Osteoblast (primary cell): ENCODE measurements around the gene C6orf47. TPM values are rescaled to one million over a fixed set of nuclear protein-coding genes. Genes with fewer than 3 reads are reported as not detected.

Experiments
- DNase-seq: peaks from one replicate; pipeline ENCODE4 v3.0.0; 2011; ENCODE audit warnings: low spot score, mixed read lengths; ENCODE audit not compliant: insufficient read length; ENCODE audit errors: missing footprints
- H2AFZ ChIP-seq: 2 replicates; pipeline ENCODE4 v1.6.0; 2011; ENCODE audit warnings: mild to moderate bottlenecking, low read length
- H3K27ac ChIP-seq: 2 replicates; pipeline ENCODE4 v1.5.1; 2011; ENCODE audit warnings: mild to moderate bottlenecking, low read depth, low read length, moderate library complexity
- H3K27me3 ChIP-seq: 2 replicates; pipeline ENCODE4 v1.6.0; 2012; ENCODE audit warnings: mild to moderate bottlenecking, control low read depth, inconsistent platforms, low read length, moderate library complexity; ENCODE audit not compliant: insufficient read depth
- H3K36me3 ChIP-seq: 2 replicates; pipeline ENCODE4 v1.5.1; 2011; ENCODE audit warnings: mild to moderate bottlenecking, low read length, control low read depth, moderate library complexity; ENCODE audit not compliant: insufficient read depth
- H3K4me1 ChIP-seq: 2 replicates; pipeline ENCODE4 v1.5.1; 2011; ENCODE audit warnings: mild to moderate bottlenecking, low read length, control low read depth, moderate library complexity; ENCODE audit not compliant: insufficient read depth
- H3K4me2 ChIP-seq: 2 replicates; pipeline ENCODE4 v1.6.0; 2011; ENCODE audit warnings: mild to moderate bottlenecking, low read length; ENCODE audit not compliant: insufficient read depth
- H3K4me3 ChIP-seq: fragments of 200-600 bp; sonication (generic); 3 replicates; pipeline ENCODE4 v1.5.1; 2012; ENCODE audit warnings: mild to moderate bottlenecking, low read length, inconsistent platforms; ENCODE audit not compliant: insufficient read depth
- H3K79me2 ChIP-seq: 2 replicates; pipeline ENCODE4 v1.6.0; 2012; ENCODE audit warnings: mild to moderate bottlenecking, low read length, control low read depth, inconsistent platforms; ENCODE audit not compliant: insufficient read depth
- H3K9me3 ChIP-seq: 2 replicates; pipeline ENCODE4 v1.5.1; 2011; ENCODE audit warnings: low read depth, low read length, control low read depth
- H4K20me1 ChIP-seq: 2 replicates; pipeline ENCODE4 v1.6.0; 2012; ENCODE audit warnings: mild to moderate bottlenecking, low read length, control low read depth; ENCODE audit not compliant: insufficient read depth
- CTCF ChIP-seq: IDR thresholded peaks from 2 replicates; pipeline ENCODE4 v1.5.1; 2011; ENCODE audit warnings: mild to moderate bottlenecking, low read depth, low read length, moderate library complexity; ENCODE audit errors: extremely low read depth
- total RNA-seq: library from RNA; depleted of rRNA; stranded (reverse); fragments of >200 nt; gene quantifications from 2 replicates; pipeline ENCODE4 v1.2.3, GENCODE V29; 2012

The C6orf47 gene
- total RNA-seq, 1 donor = 21.7 TPM

- Histone ChIP-seq H3K4me3 (no peak overlapping the region), H3K27me3 (no peaks in the 10 kb centered on the region), H3K4me1 (peaks cover 50% of the 10 kb centered on the region), H3K9me3 (no peaks in the 10 kb centered on the region), H3K27ac (no peak overlapping the region), H2AFZ (no peak overlapping the region), H4K20me1 (peaks cover 29% of the 10 kb centered on the region), H3K36me3 (peaks cover 21% of the 10 kb centered on the region), H3K79me2 (peaks cover 64% of the 10 kb centered on the region), H3K4me2 (no peak overlapping the region)
- TF ChIP-seq CTCF = no peak
- no peak for DNase-seq
These were observed 1.6 kb upstream of the C6orf47 start for GRCh38 chr6:31662124-31662723.

GRCh38 chr6:31661262-31662123 is 915 bp upstream of the C6orf47 start:
- DNase-seq = peak; percentile 53

GRCh38 chr6:31659649-31660380 is 763 bp downstream of the C6orf47 start:
- peak overlapping the region; percentile 75 for H2AFZ ChIP-seq
- H3K4me1 ChIP-seq = peaks cover 43% of the 10 kb centered on the region
- TF ChIP-seq CTCF = no peak
- H3K27ac ChIP-seq = peak overlapping the region; percentile 67
- H3K36me3 ChIP-seq = peaks cover 23% of the 10 kb centered on the region
- H3K27me3 ChIP-seq = no peaks in the 10 kb centered on the region
- peak; percentile 94 for DNase-seq
- no peaks in the 10 kb centered on the region for H3K9me3 ChIP-seq
- peak overlapping the region; percentile 82 for H3K4me3 ChIP-seq
- H3K79me2 ChIP-seq = peaks cover 70% of the 10 kb centered on the region
- H3K4me2 ChIP-seq = peak overlapping the region; percentile 100
- peaks cover 22% of the 10 kb centered on the region for H4K20me1 ChIP-seq

More at GRCh38 chr6:31661262-31662123, 915 bp upstream of the C6orf47 start:
- H3K4me2 ChIP-seq = peak overlapping the region; percentile 100
- H3K36me3 ChIP-seq = peaks cover 23% of the 10 kb centered on the region
- H3K4me1 ChIP-seq = peaks cover 45% of the 10 kb centered on the region
- H3K27ac ChIP-seq = peak overlapping the region; percentile 67
- peaks cover 25% of the 10 kb centered on the region for H4K20me1 ChIP-seq
- TF ChIP-seq CTCF = no peak
- peak overlapping the region; percentile 53 for H2AFZ ChIP-seq
- H3K27me3 ChIP-seq = no peaks in the 10 kb centered on the region
- H3K9me3 ChIP-seq = no peaks in the 10 kb centered on the region
- H3K4me3 ChIP-seq = peak overlapping the region; percentile 82
- peaks cover 60% of the 10 kb centered on the region for H3K79me2 ChIP-seq
